OCI-LY3 (cell line): ENCODE data around the gene P3H2.

Experiments used
- H2AFZ ChIP-seq: fragments of 200-600, 300-600 bp; shearing (Covaris generic); 2 replicates; pipeline ENCODE4 v1.6.0; 2014; ENCODE audit warnings: antibody characterized with exemption, low read depth, low read length
- H3K27ac ChIP-seq: fragments of 200-600, 300-600 bp; sonication (generic); 2 replicates; pipeline ENCODE4 v1.5.1; 2014; ENCODE audit warnings: mild to moderate bottlenecking, low read length, moderate library complexity, mixed read lengths
- H3K27me3 ChIP-seq: fragments of 200-600, 300-600 bp; sonication (generic); 2 replicates; pipeline ENCODE4 v1.6.1; 2014; ENCODE audit warnings: low read depth, low read length, mixed read lengths
- H3K36me3 ChIP-seq: fragments of 200-600, 300-600 bp; sonication (generic); replicated peaks from 2 replicates; pipeline ENCODE3; 2014; ENCODE audit warnings: low read depth, low read length, mixed read lengths
- H3K4me1 ChIP-seq: fragments of 300-600, 200-600 bp; sonication (generic); 2 replicates; pipeline ENCODE4 v1.6.1; 2014; ENCODE audit warnings: low read length, mixed read lengths
- H3K4me2 ChIP-seq: fragments of 200-600, 300-600 bp; sonication (generic); 2 replicates; pipeline ENCODE4 v1.6.1; 2014; ENCODE audit warnings: low read length, mixed read lengths
- H3K4me3 ChIP-seq: fragments of 300-600, 200-600 bp; sonication (generic); 2 replicates; pipeline ENCODE4 v1.5.1; 2014; ENCODE audit warnings: antibody characterized with exemption, mild to moderate bottlenecking, low read length, moderate library complexity
- H3K79me2 ChIP-seq: fragments of 300-600, 200-600 bp; shearing (Covaris generic); 2 replicates; pipeline ENCODE4 v1.6.1; 2014; ENCODE audit warnings: mild to moderate bottlenecking, low read length, mixed read lengths
- H3K9ac ChIP-seq: fragments of 300-600, 200-600 bp; shearing (Covaris generic); 2 replicates; pipeline ENCODE4 v1.6.0; 2014; ENCODE audit warnings: mild to moderate bottlenecking, low read length, moderate library complexity
- H3K9me3 ChIP-seq: fragments of 200-600, 300-600 bp; shearing (Covaris generic); 2 replicates; pipeline ENCODE4 v1.6.1; 2014; ENCODE audit warnings: low read length, mixed read lengths; ENCODE audit not compliant: insufficient read depth
- H4K20me1 ChIP-seq: fragments of 200-600, 300-600 bp; sonication (generic); 2 replicates; pipeline ENCODE4 v1.6.1; 2016; ENCODE audit warnings: low read length, mixed read lengths; ENCODE audit not compliant: insufficient read depth
- EZH2phosphoT487 ChIP-seq: fragments of 200-600 bp; shearing (Covaris generic); IDR thresholded peaks from 2 replicates; pipeline ENCODE4 v1.6.1; 2018; ENCODE audit warnings: antibody characterized with exemption, mixed run types, low read depth
- TF ChIP-seq, protein P1 (sequence below): fragments of 200-600, 300-600 bp; sonication (generic); IDR thresholded peaks from 2 replicates; pipeline ENCODE4 v1.5.1; 2014; ENCODE audit warnings: antibody characterized with exemption, low read length, low read depth

P3H2 gene

DNA sequence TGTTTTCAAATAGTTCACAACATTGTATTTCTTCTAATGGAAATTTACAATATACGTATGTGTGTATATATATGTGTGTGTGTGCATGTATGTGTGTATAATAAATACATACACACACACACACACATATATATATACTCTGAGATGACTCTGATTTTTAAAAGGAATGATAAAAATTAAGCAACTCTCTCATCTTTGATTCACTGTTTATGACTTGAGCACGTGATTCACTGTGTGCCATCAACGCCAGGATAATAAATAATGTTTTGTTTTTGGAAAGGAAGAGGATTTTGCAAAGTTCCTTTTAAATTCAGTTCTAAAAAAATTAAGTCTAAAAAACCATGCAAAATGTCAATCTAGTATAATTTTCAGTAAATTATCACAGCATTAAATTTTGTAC, 132.4 kb downstream of the P3H2 start:
- TF ChIP-seq EZH2phosphoT487: no peak
- TF ChIP-seq, protein P1, sequence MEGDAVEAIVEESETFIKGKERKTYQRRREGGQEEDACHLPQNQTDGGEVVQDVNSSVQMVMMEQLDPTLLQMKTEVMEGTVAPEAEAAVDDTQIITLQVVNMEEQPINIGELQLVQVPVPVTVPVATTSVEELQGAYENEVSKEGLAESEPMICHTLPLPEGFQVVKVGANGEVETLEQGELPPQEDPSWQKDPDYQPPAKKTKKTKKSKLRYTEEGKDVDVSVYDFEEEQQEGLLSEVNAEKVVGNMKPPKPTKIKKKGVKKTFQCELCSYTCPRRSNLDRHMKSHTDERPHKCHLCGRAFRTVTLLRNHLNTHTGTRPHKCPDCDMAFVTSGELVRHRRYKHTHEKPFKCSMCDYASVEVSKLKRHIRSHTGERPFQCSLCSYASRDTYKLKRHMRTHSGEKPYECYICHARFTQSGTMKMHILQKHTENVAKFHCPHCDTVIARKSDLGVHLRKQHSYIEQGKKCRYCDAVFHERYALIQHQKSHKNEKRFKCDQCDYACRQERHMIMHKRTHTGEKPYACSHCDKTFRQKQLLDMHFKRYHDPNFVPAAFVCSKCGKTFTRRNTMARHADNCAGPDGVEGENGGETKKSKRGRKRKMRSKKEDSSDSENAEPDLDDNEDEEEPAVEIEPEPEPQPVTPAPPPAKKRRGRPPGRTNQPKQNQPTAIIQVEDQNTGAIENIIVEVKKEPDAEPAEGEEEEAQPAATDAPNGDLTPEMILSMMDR: no peak
- H3K36me3 ChIP-seq: no peaks in the 10 kb centered on the region
- no peak overlapping the region for H3K4me3 ChIP-seq

DNA sequence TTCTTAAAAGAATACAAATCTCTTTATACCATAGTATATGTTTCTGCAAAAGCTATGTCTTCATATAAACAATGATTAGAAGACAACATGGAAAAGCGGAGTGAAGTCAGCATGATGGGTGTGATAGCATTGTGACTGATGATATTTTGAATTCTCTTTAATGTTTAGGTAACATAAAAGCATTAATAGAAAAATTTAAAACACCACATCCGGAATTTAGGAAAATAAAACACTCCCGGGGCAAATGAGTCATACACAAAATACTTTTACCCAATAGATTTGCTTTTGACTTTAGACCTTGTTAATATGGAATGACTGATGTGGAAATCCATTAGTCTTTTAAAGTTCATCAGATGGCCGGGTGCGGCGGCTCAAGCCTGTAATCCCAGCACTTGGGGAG, 134.7 kb downstream of the P3H2 start:
- Histone ChIP-seq H3K27me3 (no peaks in the 10 kb centered on the region), H3K4me1 (peaks cover 15% of the 10 kb centered on the region), H3K4me3 (no peak overlapping the region), H3K9ac (no peak overlapping the region), H3K27ac (no peak overlapping the region), H3K36me3 (no peaks in the 10 kb centered on the region), H4K20me1 (no peaks in the 10 kb centered on the region), H2AFZ (no peak overlapping the region), H3K4me2 (no peak overlapping the region), H3K9me3 (no peaks in the 10 kb centered on the region), H3K79me2 (no peaks in the 10 kb centered on the region)
- no peak for TF ChIP-seq EZH2phosphoT487
- TF ChIP-seq, protein P1: no peak

More for the DNA sequence above, 132.4 kb downstream of the P3H2 start:
- Histone ChIP-seq H2AFZ (no peak overlapping the region), H3K27me3 (no peaks in the 10 kb centered on the region), H4K20me1 (no peaks in the 10 kb centered on the region), H3K27ac (no peak overlapping the region), H3K4me2 (no peak overlapping the region), H3K4me1 (peaks cover 13% of the 10 kb centered on the region), H3K9ac (no peak overlapping the region), H3K9me3 (no peaks in the 10 kb centered on the region), H3K79me2 (no peaks in the 10 kb centered on the region)

DNA sequence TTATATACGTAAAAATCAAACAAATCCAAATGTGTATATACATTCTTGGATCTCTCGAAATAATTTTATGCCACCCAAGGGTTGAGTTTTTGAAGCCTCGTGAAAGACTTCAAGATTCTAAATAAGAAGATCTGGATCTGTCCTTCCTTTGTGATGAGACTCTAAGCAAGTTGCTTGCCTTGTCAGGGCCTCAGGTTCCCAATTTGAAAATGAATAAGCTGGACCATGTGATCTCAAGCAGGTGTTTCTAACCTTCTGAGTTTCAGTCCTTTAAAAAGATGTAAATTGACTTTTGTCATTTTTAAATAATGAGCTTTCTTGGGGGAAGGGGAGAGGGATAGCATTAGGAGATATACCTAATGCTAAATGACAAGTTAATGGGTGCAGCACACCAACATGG, 137.1 kb downstream of the P3H2 start:
- peaks cover 22% of the 10 kb centered on the region for H3K4me1 ChIP-seq
- no peaks in the 10 kb centered on the region for H3K79me2 ChIP-seq
- TF ChIP-seq, protein P1: no peak
- TF ChIP-seq EZH2phosphoT487: no peak
- no peaks in the 10 kb centered on the region for H3K9me3 ChIP-seq
- H3K27ac ChIP-seq: no peak overlapping the region
- H3K9ac ChIP-seq: no peak overlapping the region
- no peaks in the 10 kb centered on the region for H4K20me1 ChIP-seq
- no peak overlapping the region for H2AFZ ChIP-seq
- no peak overlapping the region for H3K4me2 ChIP-seq
- no peaks in the 10 kb centered on the region for H3K27me3 ChIP-seq
- H3K36me3 ChIP-seq: no peaks in the 10 kb centered on the region
- H3K4me3 ChIP-seq: no peak overlapping the region

DNA sequence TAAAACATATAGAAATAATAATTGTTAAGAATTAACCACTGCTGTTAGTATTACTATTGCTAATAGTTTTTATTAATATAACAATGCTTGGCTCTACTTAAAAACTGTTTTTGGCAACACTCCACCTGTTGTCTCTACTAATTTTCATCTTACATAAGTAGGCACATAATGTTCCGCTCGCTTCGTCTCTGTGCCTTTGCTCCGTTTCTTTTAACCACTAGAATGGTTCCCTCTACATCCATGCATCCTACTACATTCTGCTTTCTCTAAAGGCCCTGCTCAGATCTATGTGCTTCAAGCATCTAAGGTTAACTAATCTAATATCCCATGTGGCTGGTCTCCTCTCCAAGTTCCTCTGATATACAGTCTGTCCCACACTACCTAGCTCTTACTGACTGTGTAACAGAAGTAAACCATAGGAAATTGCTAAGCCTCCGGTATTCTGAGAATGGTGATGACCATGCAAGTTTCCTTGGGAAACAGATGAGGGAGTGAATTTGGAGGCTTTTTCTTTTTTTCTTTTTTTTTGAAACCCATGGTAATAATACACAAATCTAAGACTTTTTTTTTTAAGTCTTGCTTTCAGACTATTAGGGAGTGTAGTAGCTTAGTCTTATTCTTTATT, 138.3 kb downstream of the P3H2 start:
- Histone ChIP-seq H3K79me2 (no peaks in the 10 kb centered on the region), H3K36me3 (no peaks in the 10 kb centered on the region), H3K27ac (no peak overlapping the region), H3K9me3 (no peaks in the 10 kb centered on the region), H3K4me2 (no peak overlapping the region), H4K20me1 (no peaks in the 10 kb centered on the region), H3K4me1 (peaks cover 22% of the 10 kb centered on the region), H3K27me3 (no peaks in the 10 kb centered on the region), H2AFZ (no peak overlapping the region), H3K4me3 (no peak overlapping the region), H3K9ac (no peak overlapping the region)
- TF ChIP-seq EZH2phosphoT487: no peak
- TF ChIP-seq, protein P1: no peak
